Measurements from ENCODE around the gene POLR1D.

Gene POLR1D, protein sequence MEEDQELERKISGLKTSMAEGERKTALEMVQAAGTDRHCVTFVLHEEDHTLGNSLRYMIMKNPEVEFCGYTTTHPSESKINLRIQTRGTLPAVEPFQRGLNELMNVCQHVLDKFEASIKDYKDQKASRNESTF
- total RNA-seq = 98.7 to 110 reads per million in 2 donors

DNA sequence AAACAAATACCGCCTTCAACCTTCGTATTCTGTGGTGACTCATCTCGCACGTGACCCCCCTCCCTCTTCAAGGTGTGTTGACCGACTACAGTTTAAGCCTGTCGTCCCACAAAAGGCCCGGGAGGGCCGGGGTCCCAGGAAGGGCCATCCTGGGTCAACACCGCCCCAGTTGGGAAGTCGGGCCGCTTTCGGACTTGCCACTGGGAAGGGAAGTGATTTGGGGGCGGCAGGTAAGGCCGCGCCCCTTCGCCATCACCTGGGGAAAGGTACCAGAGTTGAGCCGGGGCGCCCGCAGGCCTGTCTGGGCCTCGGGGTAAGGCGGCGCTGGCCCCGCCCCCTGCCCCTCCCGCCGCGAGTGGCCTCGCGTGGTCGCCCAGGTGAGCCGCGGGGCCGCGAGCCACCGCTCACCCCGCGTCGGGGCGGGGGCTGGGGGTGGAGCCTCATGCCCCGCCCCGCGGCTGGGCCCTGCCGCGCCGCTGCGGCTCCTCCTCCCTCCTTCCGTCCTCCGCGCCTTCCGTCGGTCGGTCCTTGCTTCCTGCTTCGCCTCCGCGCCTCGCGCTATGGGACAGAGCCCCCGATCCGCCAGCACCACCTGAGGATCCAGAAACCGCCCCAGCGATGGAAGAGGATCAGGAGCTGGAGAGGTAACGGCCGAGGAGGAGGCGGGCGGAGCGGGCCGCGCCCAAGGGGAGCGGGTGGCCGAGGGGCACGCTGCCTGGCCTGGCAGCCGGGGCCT is at the start of gene POLR1D:
Gene POLR1D, plus strand, starts transcription at position 527 of the 736 bp plus-strand sequence. Its CDS starts 92 bp downstream, at position 619.
- DNase-seq = peak; percentile 78

DNA sequence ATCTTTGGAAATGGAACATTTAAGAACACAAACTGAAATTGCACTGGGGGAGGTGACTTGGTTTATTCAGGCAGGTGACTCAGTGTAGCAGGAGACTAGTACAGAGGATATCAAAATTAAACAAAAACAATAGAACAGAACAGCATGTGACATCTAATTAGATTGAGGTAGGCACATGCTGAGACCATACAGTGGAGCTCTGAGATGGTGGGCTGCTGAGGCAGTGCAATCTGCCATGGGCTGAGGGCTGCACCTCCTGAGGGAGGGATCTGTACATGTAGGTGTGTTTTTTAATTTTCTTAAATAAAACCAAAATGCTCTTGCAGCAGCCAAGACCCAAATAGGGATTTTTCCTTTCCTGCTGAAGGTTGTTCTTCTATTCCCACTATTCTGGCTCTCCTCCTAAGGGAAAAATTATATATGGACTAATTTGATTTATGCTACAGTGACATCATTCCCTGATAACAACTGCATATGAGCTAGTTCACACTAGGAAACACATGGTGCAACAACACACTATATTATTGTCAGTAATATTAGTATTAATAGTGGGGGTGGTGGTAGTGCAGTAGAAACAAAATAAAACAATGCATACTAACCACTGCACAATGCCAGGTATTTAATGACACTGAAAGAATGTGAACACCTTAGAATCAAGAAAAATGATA is 49.3 kb upstream of the POLR1D start:
- DNase-seq = no peak

DNA sequence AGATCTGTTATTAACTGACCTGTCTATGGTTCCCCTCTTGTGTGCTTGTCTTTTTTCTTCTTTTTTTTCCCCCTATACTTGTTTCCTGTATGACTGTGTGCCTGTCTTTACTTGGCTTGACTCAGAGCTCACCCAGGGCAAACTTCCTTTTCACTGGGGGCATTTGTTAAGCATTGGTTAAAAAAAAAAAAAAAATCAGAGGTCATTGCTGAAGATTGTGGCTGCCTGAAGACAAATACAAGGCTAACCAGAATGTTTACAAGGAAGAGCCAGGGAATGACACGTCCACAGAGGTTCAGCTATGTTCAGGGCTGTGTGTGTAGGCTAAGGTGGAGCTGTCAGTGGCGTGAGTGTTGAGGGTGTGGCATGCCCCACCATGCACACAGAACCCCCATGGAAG is 48.4 kb upstream of the POLR1D start:
- DNase-seq = no peak

DNA sequence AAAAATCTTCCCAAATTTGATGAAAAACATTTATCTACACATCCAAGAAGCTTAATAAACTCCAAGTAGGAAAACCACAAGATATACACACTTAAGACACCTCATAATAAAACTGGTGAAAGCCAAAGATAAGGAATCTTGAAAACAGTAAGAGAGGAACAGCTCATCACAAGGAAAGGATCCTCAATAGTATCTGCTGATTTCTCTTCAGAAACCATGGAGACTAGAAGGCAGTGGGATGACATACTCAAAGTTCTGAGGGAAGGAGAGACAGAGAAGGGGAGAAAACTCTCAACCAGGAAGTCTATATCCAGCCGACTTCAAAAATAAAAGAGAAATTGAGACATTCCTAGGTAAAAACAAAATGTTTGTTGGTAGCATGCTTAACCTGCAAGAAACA is 47.0 kb upstream of the POLR1D start:
- no peak for DNase-seq

DNA sequence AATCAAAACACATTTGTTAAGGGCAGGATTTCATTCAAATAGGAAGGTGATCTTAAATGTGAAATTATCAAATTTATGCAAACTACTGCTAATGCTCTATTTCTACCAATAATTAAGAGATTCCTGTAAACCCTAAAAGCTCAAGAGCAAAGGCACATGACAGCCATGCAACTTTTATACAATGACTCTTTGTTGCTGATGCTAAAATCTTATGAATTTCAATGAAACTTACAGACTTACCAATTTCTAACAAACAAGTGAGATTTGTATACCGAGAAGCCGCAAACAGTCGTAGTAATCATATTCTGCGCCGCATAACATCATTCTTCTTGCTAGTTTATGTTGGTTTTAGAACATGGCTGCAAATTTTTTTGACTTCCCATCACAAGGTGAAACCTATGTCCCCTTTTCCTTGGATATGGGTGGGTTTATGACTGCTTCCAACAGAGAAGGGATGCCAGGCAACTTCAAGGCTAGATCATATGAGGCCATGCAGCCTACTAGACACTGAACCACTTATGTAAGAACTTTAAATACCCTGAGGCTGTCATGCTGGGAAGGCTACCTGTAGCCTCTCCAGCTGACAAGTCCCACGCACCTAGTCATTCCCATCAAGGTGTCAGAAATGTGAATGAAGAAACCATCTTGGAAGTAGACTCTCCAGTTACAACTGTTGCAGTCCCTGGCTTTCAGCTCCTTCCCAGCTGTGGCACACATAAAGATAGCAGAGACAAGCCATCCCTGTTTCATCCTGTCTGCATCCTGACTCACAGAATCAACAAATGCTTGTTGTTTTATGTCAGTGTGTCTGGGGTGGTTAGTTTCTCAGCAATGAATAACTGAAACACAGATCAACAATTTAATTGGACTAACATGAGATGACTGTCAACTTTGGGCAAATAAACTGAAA is 43.3 kb upstream of the POLR1D start:
- DNase-seq = no peak

DNA sequence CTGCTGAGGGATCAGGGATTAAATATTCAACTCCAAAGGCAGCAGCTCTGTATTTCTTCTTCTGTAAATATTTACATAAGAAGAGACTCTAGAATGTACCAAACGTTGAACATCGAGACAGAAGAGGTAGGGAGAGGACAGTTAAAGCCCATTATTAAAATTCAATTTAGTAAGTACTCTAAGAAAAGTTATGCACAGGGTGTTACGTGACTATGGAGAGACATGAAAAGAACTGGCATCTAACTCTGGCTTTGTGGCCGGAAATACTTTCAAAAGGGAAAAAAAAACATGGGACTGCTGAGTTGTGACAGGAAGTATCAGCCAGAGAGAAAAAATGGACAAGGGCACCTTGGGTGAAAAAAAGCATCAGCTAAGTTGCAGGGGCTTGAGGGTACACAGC is 38.0 kb upstream of the POLR1D start:
- no peak for DNase-seq

DNA sequence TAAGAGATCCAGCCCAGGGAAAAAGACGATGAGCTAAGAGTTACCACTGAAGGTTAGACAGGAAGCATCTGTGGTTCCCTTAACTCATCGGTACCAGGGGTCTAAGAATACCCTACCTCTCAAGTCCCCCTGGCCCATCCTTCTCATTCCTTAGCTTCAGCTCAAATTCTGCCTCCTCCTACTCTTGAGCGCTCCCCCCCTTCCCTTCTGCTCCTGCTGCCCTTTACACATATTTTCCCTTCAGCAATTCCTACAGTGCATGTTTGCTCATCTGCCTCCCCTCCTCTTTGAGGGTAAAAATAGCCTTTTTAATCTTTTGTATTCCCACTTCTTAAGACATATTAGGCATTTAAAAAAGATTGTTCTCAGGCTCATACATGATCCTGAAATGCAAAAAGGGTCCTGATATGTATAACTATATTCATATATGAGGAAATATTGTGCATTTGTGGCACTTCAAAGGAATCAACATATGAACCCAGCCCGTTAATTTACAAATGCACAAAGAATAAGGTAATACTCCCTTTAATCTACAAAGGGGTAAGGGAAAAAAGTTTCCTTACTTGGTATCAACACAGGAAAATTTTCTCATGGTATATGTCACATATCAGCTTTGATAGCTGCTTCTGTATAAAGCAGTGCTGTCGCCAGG is 34.5 kb upstream of the POLR1D start:
- no peak for DNase-seq

DNA sequence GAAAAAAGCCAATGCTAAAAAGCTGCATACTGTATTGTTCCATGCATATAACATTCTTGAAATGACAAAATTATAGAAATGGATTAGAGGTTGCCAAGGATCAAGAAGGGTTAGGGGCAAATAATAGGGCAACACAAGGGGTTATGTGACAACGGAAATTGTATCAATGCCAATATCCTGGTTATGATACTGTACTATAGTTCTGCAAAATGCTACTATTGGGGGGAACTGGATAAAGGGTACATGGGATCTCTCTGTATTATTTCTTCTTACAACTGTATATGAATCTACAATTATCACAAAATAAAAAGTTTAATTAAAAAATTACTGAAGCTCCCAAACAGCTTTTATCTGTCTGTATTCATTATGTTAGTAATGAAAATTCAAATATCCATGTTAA is 33.3 kb upstream of the POLR1D start:
- DNase-seq = no peak

DNA sequence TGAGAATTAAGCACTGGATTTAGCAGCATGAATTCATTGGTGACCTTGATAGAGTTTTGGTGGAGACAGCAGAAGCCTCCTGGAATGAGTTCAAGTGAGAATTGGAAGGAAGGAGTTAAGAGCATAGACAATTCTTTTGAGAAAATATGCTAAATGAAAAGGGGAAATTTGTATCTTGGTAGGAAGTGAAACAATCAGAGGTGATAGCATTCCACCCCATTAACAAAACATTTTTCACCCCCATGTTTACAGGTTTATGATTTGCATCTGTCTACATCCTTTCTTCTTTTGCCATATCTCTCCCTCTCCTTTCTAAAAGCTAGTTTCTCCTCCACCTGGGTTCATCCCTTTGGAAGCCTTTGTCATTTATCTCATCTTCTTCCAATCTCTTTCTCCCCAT is 28.8 kb upstream of the POLR1D start:
- DNase-seq = no peak

DNA sequence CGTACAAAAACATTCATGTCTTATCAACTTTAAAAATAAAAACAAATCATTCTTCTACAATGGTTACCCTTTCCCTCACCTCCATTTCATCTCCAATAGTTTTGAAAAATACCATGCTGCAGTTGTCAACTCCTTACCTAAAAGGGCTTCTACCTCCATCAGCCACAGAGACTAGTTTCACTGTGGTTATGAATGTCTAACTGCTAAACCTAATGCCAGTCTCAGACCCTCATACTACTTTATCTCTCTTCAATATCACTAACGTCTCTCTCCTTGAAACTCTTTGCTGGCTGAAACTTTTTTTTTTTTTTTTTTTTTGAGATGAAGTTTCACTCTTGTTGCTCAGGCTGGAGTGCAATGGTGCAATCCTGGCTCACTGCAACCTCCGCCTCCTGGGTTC is 28.4 kb upstream of the POLR1D start:
- no peak for DNase-seq

DNA sequence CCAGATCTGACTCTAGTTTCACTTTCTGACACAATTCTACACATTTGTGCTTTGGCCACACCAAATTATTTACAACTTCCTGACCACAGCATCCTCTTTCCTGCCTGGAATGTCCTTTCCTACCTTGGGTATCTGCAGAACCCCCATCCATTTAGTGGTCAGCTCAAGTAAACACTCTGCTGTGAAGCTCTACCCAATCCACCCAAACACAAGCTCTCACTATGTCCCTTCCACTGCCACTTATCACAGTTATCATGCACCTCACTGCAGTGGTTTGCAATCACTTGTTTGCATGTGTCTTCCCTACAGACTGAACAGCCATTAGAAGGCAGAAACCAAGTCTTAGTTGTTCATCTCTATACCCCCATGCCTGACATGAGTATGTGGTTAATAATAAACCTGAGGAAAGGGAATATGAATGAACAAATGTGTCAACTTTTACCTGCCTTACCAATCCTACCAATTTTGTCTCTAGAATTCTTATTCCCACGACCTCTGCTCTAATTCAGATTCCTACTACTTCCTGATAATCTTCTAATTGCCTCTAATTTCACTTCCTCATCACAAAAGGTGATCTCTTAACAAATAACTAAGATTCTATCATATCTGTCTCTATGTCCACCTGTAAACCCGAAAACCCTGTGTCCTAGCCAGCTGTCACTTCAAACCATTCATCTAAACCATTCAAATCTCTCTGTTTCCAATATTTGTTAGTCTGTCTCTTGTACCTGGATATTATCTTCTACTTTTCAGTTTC is 26.5 kb upstream of the POLR1D start:
- no peak for DNase-seq

DNA sequence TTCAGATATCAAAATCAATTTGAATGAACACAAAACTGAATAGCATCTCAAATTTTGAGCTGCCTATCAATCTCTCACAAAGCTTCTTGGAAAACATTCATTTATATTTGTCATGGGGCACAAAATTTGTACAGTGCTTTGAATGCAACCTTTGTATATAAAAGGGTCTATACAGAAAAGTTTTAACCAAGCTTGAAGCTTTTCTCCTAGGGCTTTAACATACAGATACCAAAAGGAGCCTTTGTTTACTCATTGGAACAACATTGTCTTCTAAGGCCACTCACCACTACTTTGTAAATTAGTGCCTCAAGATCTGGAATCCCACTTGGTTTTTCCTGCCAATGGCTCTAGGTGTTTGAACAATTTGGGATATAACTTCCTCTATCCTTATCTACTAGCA is 22.6 kb upstream of the POLR1D start:
- no peak for DNase-seq

DNA sequence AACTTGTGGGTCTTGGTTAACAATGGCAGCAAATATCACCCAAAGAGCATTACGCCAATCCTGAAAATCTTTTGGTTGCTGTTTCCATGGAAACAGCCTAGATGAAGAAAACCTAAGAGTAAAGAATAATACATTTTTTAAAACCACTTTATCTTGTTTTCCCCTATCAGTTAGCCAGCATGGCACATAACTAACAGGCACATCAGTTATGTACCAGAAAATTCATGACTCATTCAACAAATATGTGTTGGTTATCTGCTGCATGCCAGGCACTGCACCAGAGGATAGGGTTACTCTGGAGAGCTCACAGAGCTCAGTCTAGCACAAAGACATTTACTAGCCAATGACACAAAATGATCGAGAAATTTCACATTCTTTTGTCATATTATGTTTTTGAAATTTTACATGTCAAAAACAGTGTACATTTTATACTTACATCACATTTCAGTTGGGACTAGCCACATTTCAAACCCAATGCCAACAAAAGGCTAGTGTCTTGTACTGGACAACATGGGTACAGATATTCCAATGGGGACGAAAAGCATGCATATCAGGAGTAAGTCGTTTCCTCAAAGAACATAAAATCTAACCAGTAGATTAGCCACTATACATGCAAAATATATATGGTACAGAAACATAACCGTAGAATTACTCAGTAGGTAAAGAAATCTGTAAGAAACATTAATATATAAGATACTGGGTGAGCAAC is 21.7 kb upstream of the POLR1D start:
- no peak for DNase-seq

DNA sequence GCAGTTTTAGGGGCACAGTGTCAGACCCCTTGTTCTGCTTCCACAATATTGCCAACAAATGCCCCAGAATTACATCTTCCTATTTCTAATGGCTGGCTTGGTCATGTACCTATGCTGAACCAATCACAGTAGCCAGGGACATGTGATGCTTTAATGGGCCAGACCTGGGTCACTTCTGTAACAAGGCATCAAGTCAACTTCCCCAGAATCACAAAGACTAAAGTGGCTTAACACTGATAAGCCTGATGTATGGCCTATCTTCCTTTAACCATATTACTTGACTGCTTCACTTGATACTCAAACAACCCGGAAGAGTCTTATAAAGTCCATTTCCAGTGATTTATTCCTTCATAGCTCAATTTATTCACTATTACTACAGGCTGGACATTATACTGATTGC is 21.0 kb upstream of the POLR1D start:
- DNase-seq = no peak

DNA sequence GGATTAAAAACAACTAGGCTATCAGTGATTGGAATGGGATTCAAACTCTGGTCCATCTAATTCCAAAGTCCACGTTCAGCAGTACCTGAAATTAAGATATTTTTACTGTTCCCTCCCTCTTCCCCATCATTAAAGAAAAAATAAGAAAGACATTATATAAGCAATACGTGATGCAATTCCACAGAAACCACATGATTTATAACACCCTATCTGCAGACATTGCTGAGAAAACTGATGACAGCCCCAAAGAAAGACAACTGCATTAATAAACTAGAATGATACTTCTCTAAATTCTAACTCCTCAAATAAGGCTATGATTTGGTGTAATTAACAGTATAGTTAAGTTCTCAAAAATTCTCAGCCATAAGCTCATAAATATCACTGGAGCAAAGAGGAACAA is 20.5 kb upstream of the POLR1D start:
- DNase-seq = no peak

DNA sequence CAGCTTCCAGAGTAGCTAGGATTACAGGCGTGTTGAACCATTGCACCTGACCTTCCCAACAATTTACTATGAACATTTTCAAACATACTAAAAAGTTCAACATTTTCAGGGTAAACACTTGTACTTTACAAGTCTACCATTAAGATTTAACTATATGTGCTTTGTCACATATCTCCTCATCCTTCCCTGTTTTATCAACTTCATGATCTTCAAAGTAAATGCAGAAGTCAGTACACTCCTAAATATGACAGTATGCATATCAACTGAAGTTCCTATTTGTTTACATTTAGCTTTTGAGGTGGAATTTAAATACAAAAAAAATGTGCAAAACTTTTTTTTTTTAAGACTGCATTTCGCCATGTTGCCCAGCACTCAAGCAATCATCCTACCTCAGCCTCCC is 19.9 kb upstream of the POLR1D start:
- DNase-seq = no peak

DNA sequence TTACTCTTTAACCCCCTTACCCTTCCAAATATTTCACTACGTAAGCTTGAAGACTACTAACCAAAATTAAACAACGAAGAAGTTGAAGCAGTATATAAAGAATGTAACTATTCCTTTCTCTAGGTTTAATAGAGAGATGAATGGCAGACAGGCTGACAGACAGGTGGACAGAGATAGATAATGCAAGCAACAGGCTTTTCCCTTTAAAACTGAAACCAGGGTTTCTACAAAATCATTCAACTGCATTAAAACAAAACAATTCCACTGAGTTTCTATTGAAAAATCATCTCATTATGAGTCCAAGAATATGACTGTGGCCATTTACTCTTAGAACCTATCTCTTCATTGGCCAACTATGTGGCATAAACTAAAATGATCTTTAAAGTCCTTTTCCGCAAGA is 16.6 kb upstream of the POLR1D start:
- no peak for DNase-seq

DNA sequence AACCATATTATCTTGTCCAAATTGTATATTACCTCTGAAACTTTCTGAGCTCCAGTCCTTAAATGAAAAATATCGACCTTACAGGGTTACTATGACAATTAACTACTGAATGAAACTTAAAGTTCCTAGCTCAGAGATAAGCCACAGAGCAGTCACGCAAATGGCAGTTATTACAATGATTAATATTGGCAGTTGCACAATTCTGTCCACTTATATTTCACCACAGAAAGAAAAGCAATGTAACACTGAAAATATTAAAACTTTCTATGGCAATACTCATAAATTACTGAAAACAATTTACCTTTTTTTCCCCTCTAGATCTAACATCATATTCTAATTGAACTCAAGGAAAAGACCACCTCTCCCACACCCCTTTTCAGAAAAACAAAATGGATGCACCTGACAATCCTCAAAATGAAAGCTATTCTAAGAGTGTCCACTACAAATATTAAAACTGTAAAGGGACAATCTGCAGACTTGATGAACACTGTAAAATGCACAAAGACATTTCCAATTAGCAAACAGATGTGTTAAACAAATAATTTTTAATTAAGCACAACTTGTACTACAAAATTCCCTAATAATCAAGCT is 16.0 kb upstream of the POLR1D start:
- no peak for DNase-seq

DNA sequence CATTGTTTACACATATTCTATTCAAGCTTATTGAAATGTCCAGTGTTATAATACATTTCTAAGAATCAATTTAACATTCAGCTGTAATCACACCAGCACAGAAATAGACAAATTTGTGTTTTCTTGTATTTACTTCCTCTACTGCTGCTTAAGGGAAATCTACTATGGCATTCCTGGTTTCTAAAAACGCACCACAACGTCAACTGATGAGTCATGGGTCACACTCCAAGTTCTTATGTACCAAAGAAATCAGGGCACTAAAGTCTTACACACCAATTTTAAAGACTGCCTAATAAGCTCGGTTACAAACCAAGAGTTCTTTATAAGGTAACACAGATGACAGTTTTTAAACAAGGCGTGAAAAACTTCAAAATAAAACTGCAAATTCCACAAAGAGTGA is 14.6 kb upstream of the POLR1D start:
- DNase-seq = no peak

DNA sequence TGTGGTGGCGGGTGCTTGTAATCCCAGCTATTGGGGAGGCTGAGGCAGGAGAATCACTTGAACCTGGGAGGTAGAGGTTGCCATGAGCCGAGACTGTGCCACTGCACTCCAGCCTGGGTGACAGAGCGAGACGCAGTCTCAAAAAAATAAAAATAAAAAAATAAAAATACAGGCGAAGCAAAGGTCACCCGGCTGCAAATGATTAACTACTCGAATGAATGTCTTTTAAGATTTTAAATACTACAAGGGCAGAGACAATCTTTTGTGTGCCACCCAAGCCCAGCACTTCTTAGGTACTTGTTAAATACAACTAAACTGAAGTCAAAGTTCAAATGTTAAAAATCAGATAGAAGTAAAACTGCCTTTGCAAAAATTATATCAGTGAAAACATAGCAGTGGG is 8.1 kb upstream of the POLR1D start:
- no peak for DNase-seq

DNA sequence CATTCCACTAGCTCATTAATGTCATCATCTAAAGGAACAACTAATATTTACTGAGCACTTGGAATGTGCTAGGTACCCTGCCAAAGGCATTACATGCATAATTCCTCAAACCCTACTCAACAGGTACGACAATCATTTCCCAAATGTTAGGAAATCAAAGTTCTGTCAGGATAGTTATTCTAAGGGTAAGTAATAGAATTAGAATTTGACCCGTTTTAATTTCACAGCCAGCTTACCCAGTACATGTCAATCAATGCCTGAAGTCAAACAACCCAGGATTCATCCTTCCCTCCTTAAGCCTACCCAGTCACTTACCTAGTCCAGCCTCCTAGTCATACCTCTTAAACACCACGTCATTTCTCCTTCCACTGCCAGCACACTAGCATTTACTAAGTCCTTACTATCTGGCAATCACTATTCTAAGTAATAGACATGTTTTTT is 3.8 kb upstream of the POLR1D start:
- DNase-seq = no peak
